Measurements from ENCODE around the gene SNX11. TPM values are rescaled to one million over a fixed set of nuclear protein-coding genes. Genes with fewer than 3 reads are reported as not detected.

Gene SNX11
- total RNA-seq, 1 donor from 2014 or later, result 20.8 TPM

DNA sequence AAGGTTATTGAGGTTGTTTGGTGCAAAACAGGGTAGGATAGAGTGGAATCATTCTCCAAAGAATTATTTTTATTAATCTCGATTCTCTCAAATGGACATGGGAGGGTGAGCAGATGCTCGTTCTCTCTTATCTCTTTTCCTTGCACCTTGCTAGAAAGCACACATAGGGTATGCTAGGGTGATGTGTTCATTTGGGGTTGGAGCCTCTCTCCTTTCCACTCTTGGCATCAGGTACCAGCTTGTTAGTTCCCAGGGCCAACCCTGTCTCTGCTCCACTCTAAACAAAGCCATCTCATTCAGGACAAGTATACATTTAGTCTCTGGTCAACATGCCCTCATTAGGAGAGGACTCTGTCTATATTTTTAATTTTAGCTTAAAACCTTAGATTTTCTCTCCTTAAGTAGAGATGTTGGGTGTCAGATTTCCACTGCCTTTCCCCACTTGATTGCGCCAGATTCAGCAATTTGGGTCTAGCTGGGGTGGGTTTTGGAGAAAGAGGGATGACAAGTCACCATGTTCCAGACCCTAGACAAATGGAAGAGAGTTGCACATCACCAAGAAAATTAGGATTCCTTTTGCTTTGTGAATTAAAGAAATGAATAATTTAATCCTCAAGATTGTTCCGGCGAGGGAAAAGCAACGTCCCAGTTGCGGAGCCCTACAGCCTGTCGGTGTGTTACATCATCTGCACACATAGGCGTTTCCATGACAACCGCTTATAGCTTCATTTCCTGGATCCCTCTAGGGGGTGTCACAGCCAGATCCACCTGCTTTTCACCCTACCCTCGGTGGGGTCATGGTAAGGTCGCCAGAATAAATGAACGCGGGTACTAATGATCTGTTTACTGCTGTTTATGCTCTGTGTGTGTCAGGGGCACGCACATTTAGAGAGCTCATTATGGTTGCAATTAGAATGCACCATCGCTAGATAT, 41.6 kb downstream of the SNX11 start:
- Histone ChIP-seq H3K4me3 (no peak overlapping the region), H3K4me1 (no peaks in the 10 kb centered on the region), H3K36me3 (no peaks in the 10 kb centered on the region), H3K27ac (no peak overlapping the region), H3K9me3 (no peaks in the 10 kb centered on the region), H3K27me3 (peaks cover 55% of the 10 kb centered on the region)
- ATAC-seq, result no peak
- intact Hi-C loops (cut with DNase I), result no loop called here
- DNase-seq, result no peak
- no peak for TF ChIP-seq CTCF (IDR thresholded peaks at IDR 0.05)

DNA sequence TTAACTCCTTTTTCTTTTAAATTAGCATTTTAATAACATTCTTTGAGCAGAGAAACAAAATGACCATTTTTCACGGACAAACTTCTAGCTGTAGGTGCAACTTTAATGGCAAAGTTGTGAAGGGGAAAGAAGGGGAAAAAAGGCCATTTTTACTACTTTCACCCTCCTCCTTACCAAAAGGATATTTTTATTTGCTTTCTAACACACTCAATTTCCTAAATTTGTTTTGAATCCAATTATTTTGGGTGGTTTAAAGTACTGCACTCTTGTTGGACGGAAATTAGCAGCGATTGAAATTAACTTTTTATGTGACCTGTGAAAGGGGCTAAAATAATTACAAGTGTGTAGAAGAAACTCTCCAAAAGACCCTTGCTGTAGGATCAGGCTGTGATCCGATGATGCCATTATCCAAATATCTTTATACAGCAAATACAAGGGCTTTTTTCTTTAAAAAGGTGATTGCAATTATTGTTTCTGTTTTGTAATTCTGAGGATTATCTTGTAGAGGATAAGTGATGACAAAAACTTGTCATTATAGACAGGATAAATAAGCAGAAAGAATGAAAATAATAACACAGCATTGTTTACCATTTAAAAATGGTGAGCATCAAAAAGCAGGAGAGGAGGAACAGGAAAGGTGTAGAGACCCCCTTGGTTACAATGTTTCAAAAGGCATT, 42.4 kb downstream of the SNX11 start:
- ATAC-seq, result no peak
- Histone ChIP-seq H3K27me3 (peaks cover 55% of the 10 kb centered on the region), H3K4me1 (no peaks in the 10 kb centered on the region)

GRCh38 chr17:48150597-48151001, 43.0 kb downstream of the SNX11 start:
- Histone ChIP-seq H3K27me3 (peaks cover 55% of the 10 kb centered on the region), H3K4me3 (no peak overlapping the region), H3K9me3 (no peaks in the 10 kb centered on the region), H3K36me3 (no peaks in the 10 kb centered on the region), H3K4me1 (no peaks in the 10 kb centered on the region), H3K27ac (no peak overlapping the region)
- intact Hi-C loops (cut with DNase I), result no loop called here
- TF ChIP-seq CTCF (IDR thresholded peaks at IDR 0.05), result no peak
- DNase-seq (no peak), ATAC-seq (no peak)

More for the DNA sequence above, 42.4 kb downstream of the SNX11 start:
- Histone ChIP-seq H3K27ac (no peak overlapping the region), H3K36me3 (no peaks in the 10 kb centered on the region), H3K9me3 (no peaks in the 10 kb centered on the region), H3K4me3 (no peak overlapping the region)
- no peak for DNase-seq
- no peak for TF ChIP-seq CTCF (IDR thresholded peaks at IDR 0.05)
- intact Hi-C loops (cut with DNase I), result no loop called here

- intact Hi-C loops (cut with DNase I), result no loop called here
- H3K4me3 ChIP-seq, result no peak overlapping the region
- H3K27me3 ChIP-seq, result peaks cover 55% of the 10 kb centered on the region
- DNase-seq, result no peak
- no peak for TF ChIP-seq CTCF (IDR thresholded peaks at IDR 0.05)
- no peaks in the 10 kb centered on the region for H3K9me3 ChIP-seq
- ATAC-seq, result no peak
- no peaks in the 10 kb centered on the region for H3K4me1 ChIP-seq
- H3K27ac ChIP-seq, result no peak overlapping the region
- no peaks in the 10 kb centered on the region for H3K36me3 ChIP-seq
Observed at GRCh38 chr17:48151220-48151619, 43.7 kb downstream of the SNX11 start.

DNA sequence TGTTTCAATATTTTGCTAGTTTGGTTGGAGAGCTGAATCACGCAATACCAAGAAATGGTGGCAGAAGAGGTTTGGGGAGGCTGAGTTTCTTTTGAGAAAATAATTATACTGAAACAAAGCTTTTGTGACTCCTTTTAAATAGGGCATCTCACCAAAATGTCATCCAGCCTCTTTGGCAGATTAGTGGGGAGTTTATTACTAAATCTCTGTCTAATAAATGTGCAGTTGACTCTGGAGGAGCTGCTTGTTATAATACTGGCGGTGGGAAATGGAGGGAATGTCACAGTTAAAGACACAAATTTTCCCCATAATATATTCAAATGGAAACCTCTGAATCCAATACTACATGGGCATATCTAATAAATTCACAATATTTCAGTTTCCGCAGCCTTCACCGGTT, 44.7 kb downstream of the SNX11 start:
- Histone ChIP-seq H3K27ac (no peak overlapping the region), H3K4me3 (no peak overlapping the region), H3K9me3 (no peaks in the 10 kb centered on the region), H3K27me3 (peaks cover 47% of the 10 kb centered on the region), H3K4me1 (no peaks in the 10 kb centered on the region), H3K36me3 (no peaks in the 10 kb centered on the region)
- no peak for TF ChIP-seq CTCF (IDR thresholded peaks at IDR 0.05)
- intact Hi-C loops (cut with DNase I), result no loop called here
- DNase-seq (no peak), ATAC-seq (no peak)
